HG02798 (cell line): Measurements from ENCODE around the gene LGALS3.

Experiments
- ATAC-seq: cut with Tn5 transposase; IDR thresholded peaks from one replicate; pipeline ENCODE4 v1.9.1; 2021; ENCODE audit warnings: mild to moderate bottlenecking; ENCODE audit not compliant: unreplicated experiment, poor library complexity

LGALS3 gene

GRCh38 chr14:55170526-55170925 lies 41.5 kb downstream of the LGALS3 start:
- ATAC-seq = no peak

DNA sequence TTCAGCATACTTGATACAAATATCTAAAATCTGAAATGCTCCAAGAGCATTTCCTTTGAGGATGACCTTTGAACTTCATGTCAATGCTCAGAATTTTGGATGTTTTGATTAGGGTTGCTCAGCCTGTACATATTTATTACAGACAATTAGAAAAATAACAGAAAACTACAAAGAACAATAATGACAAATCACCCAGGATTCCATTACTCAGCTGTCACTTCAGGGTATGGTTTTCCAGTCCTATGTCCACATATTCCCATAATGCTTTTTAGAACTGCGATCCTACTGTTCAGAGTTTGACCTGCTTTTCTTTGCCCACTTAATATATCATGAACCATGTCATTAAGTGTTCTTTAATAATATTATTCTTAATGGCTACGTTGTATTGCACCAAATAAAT lies 51.0 kb downstream of the LGALS3 start:
- no peak for ATAC-seq

GRCh38 chr14:55180434-55180833 lies 51.4 kb downstream of the LGALS3 start:
- no peak for ATAC-seq

GRCh38 chr14:55188686-55189295 lies 59.7 kb downstream of the LGALS3 start:
- no peak for ATAC-seq

GRCh38 chr14:55190906-55191202 lies 61.8 kb downstream of the LGALS3 start:
- no peak for ATAC-seq

DNA sequence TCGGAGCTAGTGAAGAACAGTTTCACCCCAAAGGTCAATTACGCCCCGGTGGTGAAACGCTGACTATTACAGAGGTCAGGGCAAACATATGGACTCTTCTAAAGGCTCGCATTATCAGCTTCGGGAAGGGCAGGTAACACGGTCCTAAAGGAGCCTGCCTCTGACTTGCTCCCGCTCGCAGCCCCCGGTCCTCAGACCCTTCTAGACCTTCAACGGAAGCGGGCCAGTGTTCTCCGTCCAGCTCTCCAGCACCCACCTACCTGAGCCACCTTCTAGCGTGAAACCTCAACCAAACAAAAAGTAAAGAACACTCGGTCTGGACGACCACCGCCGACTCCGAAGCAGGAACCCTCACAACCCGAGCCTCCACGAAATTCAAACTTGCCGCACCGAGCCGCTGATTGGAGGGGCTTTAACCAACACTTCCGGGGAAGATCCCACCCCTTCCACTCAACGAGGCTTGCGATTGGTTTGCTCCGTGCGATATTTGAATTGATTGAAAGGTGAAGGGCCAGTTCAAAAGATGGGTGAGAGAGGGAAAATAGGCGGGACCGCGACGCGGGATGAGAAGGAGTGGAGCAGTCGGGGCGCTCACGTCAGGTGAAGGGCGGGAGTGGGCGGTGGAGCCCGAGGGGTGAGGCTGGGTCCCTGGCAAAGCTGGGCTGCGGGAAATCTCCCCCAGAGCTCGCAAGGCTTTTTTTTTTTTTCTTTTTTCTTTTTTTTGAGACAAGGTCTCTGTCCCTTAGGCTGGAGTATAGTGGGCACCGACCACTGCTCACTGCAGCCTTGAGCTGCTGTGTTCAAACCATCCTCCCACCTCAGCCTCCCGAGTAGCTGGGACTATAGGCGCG lies 62.4 kb downstream of the LGALS3 start, which contains the start of gene DLGAP5:
TSS of gene DLGAP5 (minus strand) at position 383 of the 851 bp plus-strand sequence. CDS start 2,406 bp downstream, outside the sequence.
- peak; percentile 99 for ATAC-seq

GRCh38 chr14:55192054-55192621 lies 63.1 kb downstream of the LGALS3 start:
- no peak for ATAC-seq

DNA sequence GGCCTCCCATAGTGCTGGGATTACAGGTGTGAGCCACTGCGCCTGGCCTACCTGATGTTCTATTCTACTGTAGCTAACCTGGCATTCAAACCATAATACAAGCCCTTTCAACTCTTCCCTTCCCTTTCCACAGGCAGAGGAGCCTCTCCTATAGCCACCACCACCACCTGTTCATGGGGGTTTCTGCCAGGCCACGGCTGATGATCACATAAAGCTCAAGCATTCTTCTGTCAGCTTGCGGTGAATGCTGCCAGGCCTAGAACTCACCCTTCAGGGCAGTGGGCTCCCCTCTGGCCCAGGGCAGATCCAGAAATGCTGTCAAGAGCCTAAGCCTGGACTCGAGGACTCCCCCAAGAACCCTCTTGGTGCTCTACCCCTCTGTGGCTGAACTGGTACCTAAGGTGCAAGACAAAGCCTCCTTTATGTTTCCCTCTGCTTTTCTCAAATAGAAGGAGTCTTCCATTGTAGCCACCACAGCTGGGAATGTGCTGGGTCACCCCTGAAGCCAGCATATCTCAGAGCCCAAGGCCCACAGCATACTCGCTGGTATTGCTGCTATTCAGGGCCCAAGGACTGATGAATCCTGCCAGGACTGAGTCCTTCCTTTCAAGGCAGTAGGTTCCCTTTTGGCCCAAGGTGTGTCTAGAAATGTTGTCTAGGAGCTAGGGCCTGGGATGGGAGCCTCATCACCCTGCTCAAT lies 65.8 kb downstream of the LGALS3 start:
- no peak for ATAC-seq
